Liver (tissue), 3 donors: ENCODE data around the gene GRK5.

Source experiments
- GABPA ChIP-seq, 2 donors: IDR thresholded peaks in 1 of 2; conservative IDR thresholded peaks in 1 of 2; 2 replicates each; pipeline ENCODE4 v1.6.1; 2016; ENCODE audit warnings: antibody characterized with exemption in 2 of 2, mild to moderate bottlenecking in 1 of 2, moderate library complexity in 1 of 2
- RXRA ChIP-seq, 2 donors: IDR thresholded peaks; 2 replicates each; pipeline ENCODE4 v1.6.1; 2017 to 2018; ENCODE audit warnings: antibody characterized with exemption in 2 of 2, mild to moderate bottlenecking in 1 of 2
- TAF1 ChIP-seq: conservative IDR thresholded peaks from 2 replicates; pipeline ENCODE4 v1.6.1; 2016; ENCODE audit warnings: antibody characterized with exemption, mild to moderate bottlenecking
- YY1 ChIP-seq: IDR thresholded peaks from 2 replicates; pipeline ENCODE4 v1.6.1; 2016; ENCODE audit warnings: antibody characterized with exemption, mild to moderate bottlenecking
- TF ChIP-seq, protein P1 (sequence below): fragments of 150-350 bp; IDR thresholded peaks from 2 replicates; pipeline ENCODE4 v1.5.1; 2017; ENCODE audit warnings: improper control_type of control experiment, low read depth, low read length; ENCODE audit not compliant: missing input control
- TF ChIP-seq, protein P2 (sequence below): IDR thresholded peaks from 2 replicates; pipeline ENCODE4 v1.6.1; 2016; ENCODE audit warnings: antibody characterized with exemption
- donor health status: healthy.
- donor health status: healthy.

DNA sequence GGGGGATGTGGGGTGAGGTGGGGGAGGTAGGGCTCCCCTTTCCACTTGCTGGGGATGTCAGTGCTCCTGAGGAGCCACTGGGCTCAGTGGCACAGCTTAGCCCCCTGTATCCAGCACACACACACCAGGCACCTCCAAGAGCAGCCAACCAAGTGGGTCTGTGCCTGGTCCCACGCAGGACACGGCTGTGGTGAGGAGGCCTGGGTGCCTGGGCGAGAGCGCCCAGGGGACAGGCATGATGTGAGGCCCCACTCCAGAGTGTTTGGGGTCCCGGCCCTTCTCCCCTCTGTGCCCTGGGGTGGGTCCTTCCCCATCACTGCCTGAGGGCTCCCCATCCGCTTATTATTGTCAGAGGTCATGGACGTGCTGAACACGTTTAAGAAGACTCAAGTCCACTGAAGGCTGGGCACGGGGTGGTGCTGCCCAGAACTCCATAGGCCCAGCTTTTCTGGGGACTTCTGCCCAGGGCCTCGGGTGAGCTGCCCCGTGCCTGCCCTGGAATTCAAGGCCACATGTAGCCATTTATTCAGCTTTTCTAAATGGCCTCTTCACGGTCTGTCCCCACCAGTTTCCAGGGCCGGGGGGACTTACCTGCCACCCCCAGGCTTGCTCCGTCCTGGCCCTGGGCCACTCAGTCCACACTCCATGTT lies 119.8 kb downstream of the GRK5 start:
- TF ChIP-seq, protein P1, sequence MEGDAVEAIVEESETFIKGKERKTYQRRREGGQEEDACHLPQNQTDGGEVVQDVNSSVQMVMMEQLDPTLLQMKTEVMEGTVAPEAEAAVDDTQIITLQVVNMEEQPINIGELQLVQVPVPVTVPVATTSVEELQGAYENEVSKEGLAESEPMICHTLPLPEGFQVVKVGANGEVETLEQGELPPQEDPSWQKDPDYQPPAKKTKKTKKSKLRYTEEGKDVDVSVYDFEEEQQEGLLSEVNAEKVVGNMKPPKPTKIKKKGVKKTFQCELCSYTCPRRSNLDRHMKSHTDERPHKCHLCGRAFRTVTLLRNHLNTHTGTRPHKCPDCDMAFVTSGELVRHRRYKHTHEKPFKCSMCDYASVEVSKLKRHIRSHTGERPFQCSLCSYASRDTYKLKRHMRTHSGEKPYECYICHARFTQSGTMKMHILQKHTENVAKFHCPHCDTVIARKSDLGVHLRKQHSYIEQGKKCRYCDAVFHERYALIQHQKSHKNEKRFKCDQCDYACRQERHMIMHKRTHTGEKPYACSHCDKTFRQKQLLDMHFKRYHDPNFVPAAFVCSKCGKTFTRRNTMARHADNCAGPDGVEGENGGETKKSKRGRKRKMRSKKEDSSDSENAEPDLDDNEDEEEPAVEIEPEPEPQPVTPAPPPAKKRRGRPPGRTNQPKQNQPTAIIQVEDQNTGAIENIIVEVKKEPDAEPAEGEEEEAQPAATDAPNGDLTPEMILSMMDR: no peak
- TF ChIP-seq RXRA (IDR thresholded peaks at IDR 0.05): no peak
- TF ChIP-seq, protein P2, sequence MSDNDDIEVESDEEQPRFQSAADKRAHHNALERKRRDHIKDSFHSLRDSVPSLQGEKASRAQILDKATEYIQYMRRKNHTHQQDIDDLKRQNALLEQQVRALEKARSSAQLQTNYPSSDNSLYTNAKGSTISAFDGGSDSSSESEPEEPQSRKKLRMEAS: no peak
- TF ChIP-seq YY1: no peak
- TF ChIP-seq TAF1: no peak
- no peak for TF ChIP-seq GABPA (IDR thresholded peaks at IDR 0.05 in 1 of 2, conservative IDR thresholded peaks at IDR 0.05 in 1 of 2)
